GM19239 (cell line): Measurements from ENCODE around the gene IQSEC3.

Experiments used
- DNase-seq: peaks from one replicate; pipeline ENCODE4 v3.0.0; 2011; ENCODE audit warnings: low spot score; ENCODE audit not compliant: insufficient read length
- FAIRE-seq: peaks from 2 replicates; lab custom pipeline; 2011; peaks lifted over from hg19 to GRCh38; lab: Jason Lieb, UNC

Gene IQSEC3

DNA sequence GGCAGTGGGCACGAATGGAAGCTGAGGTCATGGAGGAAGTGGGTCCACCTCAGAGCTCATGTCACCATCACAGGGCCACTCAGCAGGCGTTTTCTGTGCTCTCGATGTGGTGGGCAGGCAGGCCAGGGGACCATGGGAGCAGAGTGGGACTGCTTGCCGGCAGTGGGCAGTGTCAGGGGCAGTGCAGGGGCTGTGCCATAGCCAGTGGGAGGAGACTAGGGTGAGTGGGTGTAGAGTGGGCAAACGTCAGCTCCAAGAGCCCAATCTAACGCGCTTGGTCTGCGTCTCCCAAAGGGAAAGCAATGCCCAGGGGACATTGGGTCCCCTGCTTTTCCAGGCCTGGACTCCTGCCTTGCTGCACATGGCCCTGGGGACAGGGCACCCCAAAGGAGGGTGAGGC, 89.1 kb downstream of the IQSEC3 start:
- DNase-seq: no peak
- no peak for FAIRE-seq

DNA sequence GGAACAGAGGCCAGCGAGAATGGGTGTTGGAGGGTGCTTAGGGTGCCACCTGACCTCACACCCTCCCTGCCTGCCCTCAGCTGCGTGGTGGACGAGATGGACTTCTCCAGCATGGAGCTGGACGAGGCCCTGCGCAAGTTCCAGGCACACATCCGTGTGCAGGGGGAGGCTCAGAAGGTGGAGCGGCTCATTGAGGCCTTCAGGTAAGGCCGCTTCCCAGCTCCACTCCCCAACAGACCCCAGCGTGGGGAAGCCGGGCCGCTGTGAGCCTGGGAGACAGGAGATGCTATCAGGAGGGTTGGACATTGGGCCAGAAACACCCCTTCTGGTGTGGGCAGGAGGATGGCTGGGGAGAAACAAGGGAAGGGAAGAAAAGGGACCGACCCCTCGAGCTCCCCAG, 90.4 kb downstream of the IQSEC3 start:
- DNase-seq (no peak), FAIRE-seq (no peak)

DNA sequence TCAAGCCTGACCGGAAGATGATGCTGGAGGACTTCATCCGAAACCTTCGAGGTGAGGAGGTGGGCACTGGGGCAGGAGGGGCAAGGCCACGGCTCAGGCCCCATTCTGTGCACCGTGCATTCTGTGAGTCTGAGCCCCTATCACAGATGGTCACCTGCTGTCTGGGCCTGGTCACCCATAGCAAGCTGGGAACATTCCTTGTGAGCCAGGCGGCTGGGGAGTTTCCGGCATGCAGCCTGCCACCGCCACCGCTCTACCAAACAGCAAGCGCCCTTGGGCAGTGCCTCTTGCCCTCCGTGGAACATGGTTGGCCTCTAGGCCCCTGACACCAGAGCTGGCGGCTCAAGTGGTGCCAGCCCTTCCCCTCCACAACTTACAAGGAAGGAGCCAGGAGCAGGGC, 91.1 kb downstream of the IQSEC3 start:
- no peak for FAIRE-seq

DNA sequence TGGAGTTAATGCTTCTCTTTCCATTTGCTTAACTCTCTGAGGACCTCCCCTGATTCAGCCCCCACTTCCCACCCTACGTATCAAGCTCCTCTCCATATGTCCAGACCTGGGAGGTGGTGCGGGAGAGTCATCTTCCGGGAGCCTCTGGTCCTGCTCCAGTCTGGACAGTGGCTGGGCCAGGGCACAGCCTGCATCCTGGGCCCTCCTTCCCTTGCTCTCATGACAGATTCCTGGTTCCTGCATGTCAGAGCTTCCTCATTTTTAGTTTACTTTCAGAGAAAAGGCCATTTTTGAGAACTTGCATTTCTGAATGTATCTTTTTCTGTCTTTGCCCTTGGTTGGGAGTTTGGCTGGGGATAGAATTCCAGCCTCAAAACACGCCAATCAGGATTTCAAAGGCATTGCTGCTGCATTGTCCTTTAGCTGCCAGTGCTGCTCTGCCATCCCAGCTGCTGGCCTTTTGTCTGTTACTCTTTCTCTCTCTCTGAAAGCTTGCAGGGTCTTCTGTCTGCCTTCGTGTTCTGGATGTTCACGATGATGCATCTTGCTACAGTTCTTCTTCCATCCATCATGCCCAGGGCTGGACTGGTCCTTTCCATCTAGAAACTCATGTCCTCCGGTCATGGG, 92.7 kb downstream of the IQSEC3 start:
- no peak for DNase-seq
- no peak for FAIRE-seq

More for the DNA sequence above, 91.1 kb downstream of the IQSEC3 start:
- no peak for DNase-seq

DNA sequence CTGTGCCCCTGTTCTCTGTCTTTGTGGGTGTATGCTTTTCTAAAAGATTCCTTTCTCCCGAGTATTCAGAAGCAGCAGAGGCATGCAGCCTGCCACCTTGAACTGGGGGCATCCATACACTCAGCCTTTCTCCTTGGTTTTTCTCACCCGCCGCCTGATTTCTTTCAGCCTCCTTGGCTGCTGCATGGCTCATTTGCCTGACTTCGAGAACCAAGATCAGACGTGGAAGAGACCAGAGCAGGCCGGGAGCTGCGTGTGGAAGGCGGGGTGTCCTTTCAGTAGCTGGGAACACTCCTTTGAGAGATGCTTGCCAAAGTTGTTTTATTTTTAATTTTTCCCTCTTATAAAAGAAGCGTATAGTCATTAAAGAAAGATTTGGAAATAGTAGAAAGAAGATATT, 94.3 kb downstream of the IQSEC3 start:
- FAIRE-seq: no peak
- DNase-seq: no peak

DNA sequence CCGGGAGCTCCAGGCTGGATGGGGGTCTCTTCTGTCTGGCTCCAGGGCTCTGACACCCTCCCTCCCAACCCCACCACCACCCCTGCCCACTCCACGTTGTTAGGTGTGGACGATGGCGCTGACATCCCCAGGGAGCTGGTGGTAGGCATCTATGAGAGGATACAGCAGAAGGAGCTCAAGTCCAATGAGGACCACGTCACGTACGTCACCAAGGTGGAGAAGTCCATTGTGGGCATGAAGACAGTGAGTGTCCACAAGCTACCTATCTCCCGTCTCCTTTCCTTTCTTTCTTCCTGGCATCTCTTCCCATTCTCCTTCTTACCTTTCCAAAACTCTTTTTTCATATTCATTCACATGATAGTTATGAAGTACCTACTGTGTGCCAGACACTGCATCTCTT, 95.3 kb downstream of the IQSEC3 start:
- no peak for DNase-seq
- FAIRE-seq: no peak

DNA sequence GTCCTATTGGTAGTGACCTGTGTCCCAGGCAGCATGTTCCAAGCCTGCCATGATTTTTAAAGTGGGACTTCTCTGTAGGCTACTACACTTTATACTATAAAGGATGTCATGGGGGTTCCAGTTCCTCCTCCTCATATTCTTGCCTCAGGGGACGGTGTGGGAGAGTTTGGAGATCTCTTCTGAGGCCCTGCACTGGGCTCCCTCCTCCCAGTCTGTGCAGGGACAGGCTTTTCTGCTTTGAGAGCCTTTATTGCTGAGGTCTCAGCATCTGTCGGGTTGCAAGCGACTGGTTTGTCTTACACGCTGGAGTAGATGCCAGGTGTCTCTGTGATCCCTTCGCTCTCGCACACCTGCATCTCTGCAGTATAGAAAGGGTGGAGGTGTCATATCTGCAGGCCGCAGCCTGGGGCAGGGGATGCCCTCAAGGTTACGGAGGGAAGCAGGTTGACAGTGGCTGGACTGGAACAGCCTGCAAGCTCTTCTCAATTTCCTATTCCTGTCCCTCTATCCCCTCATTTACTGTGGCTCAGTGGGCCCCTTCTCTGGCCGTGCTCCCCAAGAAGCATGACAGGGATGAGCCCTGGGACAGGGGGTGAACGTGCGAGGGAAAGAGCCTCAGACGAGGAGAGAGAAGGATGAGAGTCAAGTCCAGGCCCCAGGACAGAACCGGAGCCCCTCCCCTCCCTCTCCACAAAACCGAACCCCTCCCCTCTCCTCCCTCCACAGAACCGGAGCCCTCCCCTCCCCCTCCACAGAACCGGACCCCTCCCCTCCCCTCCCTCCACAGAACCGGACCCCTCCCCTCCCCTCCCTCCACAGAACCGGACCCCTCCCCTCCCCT, 96.1 kb downstream of the IQSEC3 start:
- FAIRE-seq: no peak

DNA sequence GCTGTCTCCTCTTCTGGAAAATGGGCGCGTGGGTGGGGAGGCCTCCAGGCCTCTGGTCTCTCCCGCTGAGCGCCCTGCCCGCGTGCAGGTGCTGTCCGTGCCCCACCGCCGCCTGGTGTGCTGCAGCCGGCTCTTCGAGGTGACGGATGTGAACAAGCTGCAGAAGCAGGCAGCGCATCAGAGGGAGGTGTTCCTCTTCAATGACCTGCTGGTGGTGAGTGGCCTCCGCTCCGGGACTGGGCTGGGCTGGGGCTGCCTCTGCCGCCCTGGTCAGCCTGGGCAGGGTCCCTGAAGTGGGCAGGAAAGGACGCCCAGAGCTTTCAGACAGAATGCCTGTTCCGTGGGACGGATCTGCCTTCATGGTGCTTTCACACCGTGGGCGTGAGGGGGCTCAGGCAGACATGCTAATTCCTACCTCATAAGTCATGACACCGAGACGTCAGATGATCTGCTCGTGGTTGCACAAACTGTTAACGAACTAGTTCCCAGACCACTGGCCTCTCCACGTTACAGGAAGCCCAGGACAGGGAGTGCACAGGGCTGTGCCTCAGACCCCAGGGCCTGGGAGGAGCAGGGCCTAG, 96.9 kb downstream of the IQSEC3 start:
- no peak for DNase-seq
- FAIRE-seq: no peak

More for the DNA sequence above, 96.1 kb downstream of the IQSEC3 start:
- no peak for DNase-seq

DNA sequence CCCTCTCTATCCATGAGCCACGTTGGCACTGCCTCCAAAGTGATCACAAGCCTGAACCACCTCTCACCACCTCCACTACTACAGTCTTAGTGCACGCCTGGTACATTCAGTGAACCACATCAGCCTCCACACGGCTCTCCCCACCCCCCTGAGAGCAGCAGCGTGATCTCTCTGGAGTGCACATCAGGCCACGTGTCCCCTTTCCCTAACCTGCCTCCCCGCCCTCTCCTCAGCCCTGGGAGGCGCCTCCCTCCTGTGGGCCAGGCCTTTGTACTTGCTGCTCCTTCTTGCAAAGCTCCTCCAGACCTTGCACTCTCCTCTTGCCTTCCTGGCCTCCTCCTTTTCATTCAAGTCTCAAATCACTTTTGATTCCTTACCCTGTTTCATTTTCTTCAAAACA, 97.6 kb downstream of the IQSEC3 start:
- FAIRE-seq (no peak), DNase-seq (no peak)

DNA sequence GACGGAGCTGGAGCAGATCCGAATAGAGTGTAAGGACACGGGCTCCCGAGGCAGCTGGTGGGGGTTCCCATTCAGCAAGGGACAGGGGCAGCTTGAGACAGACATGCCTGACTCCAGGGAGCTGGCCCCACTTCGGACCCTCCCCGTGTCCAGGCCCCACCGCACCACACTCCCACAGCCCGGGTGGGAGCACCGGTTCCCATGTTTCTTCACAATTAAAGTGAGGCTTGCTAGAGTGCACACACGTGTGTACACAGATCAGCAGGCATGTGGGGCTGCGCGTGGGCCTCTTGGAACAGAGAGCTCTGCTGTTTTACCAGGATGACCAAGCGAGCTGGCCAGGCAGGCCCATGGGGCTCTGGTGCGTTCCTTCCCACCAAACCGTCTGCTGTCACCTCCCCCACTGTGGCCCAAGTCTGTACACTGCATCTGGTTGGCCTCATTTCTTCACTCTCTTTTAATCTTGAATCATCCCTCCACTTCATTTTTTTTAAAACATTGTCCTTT, 99.3 kb downstream of the IQSEC3 start:
- DNase-seq: no peak
- no peak for FAIRE-seq

DNA sequence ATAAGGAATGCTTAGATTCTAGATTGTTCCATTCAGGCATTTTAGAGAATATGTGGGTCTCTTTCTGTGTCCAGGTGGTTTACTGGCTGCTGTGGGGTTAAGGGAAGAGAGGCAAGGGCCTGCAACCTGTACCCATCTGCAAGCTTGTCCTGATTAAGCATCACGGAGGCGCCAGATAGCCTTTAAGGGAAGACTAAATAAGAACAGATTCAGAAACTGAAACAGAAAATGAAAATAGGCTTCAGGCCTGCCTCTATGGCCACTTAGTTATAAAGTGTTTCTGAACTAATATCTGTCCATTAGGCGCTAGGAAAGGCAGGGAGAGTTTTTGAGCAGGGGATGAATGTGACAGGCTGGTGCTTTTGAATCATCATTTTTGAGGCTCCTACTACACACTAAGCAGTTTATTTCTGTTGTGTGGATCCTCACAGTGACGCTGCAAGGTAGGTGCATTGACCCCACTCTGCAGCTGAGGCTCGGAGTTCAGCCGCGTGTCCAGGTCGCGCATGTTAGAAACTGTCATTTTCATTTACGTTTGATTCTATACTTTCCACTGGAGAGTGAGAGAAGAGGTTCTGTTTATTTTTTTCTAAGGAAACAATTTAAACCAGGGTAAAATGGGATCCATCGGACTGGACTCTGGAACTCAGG, 100.0 kb downstream of the IQSEC3 start:
- no peak for DNase-seq
- peak; percentile 8 for FAIRE-seq

DNA sequence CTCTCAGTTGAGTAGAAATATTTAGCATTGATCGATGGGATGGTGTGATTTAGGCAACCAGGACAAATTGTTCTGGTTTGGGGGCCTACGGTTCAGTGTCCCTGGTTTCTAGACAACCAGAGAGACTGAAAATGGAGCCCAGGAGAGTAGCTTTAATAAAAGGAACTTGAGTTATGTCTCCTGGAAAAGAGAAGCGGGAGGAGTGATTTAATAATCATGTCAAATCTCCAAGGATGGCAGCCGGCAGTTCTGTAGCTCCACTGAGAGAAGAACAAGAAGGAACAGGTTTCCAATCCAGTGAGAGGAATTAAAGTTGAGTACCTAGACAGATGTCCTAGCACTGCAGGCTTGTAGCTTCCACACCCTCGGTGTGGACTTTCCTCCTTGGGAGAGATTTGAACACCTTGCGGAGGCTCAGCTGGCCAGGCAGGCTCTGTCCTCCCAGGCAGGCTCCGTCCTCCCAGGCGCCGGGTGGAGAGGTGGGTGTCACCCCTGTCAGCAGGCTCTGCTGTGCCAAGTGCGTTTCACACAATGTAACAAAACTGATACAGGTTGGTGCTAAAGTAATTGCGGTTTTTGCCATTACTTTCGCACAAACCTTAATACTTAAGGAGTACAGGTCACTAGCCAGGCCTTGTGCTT, 101.5 kb downstream of the IQSEC3 start:
- FAIRE-seq (no peak), DNase-seq (no peak)

DNA sequence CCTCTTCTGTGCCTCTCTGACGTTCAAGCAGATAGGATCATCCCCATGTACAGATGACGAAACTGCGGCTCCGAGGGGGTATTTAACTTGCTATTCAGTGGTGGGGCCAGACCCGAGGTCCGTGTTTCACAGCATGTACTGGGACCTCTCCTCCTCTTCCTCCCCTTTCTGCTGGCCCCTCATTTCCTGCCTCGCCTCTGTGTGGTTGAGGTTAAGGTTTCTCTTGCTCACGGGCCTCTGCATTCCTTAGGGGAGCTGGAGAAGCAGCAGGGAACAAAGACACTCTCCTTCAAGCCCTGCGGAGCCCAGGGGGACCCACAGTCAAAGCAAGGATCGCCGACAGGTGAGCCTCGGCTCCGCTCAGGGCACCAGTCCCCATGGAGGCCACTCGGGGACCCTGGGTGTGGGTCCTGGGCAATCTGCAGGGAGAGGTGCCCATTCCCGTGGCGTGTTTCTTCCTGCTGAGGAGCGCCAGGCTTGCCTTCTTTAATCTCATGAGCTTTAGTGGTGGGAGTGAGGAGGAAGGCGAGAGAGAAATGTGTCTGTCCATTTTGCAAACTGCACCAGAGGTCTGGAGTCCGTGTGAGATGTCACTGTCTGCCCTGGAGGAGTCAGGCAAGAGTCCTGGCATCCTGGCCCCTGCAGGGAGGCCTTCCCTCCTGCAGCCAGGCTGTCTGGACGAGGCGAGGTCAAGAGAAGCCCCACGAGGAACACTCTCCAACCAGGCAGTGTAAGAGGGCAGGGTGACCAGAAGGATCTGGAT, 102.4 kb downstream of the IQSEC3 start:
- no peak for FAIRE-seq
- DNase-seq: no peak

DNA sequence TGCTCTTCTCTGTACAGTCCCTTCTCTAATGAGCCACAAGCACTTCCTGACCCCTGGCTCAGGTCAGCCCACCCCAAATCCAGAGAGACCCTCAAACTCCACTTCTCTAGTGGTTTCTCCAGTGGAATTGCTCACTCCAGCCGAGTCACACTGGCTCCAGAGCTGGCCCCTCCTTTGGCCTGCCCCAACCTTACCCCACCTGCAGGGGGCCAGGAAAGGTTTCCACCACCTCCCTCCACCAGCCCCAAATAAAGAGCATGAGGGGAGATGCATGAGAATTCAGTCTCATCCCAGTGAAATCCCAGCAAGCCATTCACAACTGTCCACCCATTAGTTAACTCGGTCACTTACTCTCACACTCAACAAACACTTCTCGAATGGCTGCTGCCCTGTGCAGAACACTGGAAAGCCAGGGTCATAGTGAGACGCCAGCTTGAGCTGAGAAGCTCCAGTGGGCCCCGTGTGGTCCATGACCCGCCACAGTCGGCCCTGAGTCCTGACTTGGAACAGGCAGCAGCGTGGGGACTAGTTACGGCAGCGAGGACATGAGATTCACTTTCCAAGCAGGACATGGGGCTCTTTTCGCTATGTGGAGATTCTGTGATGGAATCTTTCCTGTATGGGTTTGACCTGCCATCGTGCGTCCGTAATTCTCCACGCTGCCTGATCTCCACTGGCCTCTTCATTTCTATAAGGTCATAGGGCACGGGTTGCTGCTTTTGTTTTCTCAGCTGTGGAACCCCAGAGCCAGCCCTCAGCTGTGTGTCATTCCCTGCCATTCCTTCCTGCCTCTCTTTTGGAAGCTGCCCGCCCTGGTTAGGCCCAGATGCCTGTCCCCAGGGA, 103.2 kb downstream of the IQSEC3 start:
- no peak for FAIRE-seq
- no peak for DNase-seq

DNA sequence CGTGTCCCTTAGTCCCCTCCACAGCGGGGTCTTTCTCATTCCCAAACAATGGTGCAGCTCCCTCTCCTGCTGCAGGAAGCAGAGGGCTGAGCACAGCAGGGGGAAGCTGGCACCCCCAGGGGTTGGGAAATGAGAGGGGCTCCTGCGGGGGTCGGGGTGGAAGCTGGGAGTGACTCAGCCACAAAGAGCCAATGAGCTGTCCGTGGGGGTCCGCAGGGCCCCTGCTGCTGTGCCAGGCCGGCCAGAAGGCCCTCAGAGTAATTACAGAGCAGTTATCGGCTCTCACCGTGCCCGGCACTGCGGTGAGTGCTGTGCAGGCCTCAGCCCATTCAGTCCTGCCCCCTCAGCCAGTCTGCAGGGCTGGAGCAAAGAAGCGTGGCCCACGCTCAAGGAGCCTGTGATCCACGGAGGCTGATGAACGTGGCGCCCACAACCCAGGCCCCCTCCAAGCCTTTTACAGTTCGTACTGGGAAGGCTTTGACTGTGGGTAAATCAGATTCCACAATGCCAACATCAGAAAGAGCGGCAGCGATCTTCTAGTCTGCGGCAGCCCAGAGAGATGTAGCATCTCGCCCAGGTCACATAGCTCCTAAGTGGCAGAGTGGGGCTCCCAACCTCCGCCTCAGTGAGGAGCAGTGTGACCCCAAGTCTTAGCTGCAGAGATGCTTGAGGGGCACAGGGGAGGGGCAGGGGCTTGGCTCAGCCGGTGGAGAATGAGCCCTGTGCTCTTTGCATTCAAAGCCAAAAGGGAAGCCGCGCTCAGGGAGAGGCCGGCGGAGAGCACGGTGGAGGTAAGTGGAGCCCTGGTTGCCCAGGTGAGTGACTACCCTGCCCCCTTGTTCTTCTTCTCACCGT, 104.0 kb downstream of the IQSEC3 start:
- no peak for FAIRE-seq
- DNase-seq: no peak

DNA sequence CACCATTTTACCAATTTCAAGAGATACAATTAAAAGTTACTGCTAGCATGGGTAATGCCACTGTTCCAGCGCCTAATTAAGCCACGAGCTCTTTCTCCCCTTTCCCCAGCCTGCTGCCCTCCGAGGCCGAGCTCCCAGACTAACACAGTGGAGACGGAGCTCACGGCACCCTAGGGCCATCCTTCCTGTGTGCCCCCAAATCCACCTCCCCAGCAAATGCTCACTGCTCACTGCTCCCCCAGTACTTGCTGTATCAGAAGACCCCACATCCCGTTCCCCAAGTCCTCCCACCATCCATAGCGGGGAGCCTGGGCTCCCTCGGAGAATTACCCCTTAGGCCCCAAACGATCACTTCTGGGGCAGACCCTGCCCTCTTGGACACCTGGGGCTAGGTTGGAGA, 104.7 kb downstream of the IQSEC3 start:
- DNase-seq (no peak), FAIRE-seq (no peak)

DNA sequence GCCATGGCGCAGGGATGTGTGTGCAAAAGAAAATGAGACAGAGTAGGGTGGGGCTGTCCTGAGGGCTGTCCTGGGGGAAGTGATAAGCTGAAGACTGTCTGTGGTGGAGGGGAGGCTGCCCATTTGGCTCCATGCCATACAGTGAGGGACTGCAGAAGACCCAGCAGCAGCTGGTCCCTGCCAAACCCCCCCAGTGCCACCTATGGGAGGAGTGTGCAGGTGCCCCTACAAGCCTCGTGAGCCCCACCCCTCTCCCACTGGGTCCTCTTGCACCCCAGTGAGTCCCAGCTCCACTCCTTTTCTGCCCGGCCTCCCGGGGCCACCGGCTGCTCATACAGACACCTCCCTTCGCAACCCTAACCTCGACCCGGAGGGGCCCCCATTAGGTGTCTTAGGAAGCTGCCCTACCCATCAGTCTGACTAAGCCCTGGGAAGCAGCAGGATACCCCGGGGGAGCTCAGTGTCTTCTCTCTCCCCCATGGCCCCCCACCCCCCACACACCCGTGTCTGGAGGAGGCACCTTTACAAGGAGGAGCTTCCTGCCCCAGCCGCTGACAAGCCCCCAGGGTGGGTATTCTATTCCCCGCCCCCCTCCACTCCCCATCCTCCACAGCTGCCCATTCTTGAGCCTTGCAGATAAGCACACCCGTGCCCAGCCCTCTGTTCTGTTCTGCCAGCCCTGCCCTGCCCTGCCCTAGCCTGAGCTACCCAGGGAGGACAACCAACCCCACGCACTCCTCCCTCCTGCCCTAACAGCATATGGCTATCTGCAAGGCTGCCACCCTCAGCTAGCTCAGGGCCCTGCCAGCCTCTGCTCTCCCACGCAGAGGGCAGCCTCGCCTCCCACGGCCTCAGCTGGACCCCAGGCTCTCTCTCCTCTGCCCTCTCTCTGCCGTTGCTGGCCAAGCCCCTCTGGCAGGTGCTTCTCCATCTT, 105.4 kb downstream of the IQSEC3 start:
- DNase-seq (no peak), FAIRE-seq (no peak)
